Gastroesophageal sphincter (tissue), 3 donors: ENCODE data around the gene TMED1.

ENCODE experiments used
- EP300 ChIP-seq: sonication (generic); formaldehyde crosslinking; IDR thresholded peaks from one replicate; pipeline ENCODE4 v1.6.1; 2017; ENCODE audit warnings: antibody characterized with exemption, mild to moderate bottlenecking
- POLR2A ChIP-seq, 2 donors: fragments of 450-650 bp; IDR thresholded peaks; one replicate each; pipeline ENCODE4 v1.6.1; 2017; ENCODE audit warnings: antibody characterized with exemption in 2 of 2, mild to moderate bottlenecking in 2 of 2, moderate library complexity in 1 of 2
- POLR2AphosphoS5 ChIP-seq: sonication (generic); formaldehyde crosslinking; IDR thresholded peaks from one replicate; pipeline ENCODE4 v1.6.1; 2017; ENCODE audit warnings: antibody characterized with exemption
- TF ChIP-seq, protein P1 (sequence below), 4 experiments: fragments of 200-600 bp in 2 of 4; fragments of 450-650 bp in 2 of 4; sonication (generic) in 1 of 4; IDR thresholded peaks; one replicate each; pipeline ENCODE4 v1.5.1; 2017 to 2019; ENCODE audit warnings: antibody characterized with exemption in 4 of 4, mild to moderate bottlenecking in 2 of 4, moderate library complexity in 2 of 4

GRCh38 chr19:10805065-10805757 is 30.8 kb downstream of the TMED1 start:
- TF ChIP-seq, protein P1, sequence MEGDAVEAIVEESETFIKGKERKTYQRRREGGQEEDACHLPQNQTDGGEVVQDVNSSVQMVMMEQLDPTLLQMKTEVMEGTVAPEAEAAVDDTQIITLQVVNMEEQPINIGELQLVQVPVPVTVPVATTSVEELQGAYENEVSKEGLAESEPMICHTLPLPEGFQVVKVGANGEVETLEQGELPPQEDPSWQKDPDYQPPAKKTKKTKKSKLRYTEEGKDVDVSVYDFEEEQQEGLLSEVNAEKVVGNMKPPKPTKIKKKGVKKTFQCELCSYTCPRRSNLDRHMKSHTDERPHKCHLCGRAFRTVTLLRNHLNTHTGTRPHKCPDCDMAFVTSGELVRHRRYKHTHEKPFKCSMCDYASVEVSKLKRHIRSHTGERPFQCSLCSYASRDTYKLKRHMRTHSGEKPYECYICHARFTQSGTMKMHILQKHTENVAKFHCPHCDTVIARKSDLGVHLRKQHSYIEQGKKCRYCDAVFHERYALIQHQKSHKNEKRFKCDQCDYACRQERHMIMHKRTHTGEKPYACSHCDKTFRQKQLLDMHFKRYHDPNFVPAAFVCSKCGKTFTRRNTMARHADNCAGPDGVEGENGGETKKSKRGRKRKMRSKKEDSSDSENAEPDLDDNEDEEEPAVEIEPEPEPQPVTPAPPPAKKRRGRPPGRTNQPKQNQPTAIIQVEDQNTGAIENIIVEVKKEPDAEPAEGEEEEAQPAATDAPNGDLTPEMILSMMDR (IDR thresholded peaks at IDR 0.05) = no peak
- no peak for TF ChIP-seq POLR2A (IDR thresholded peaks at IDR 0.05)
- TF ChIP-seq POLR2AphosphoS5 = no peak
- TF ChIP-seq EP300 = no peak
